ENCODE measurements around the gene CFAP57. TPM values are rescaled to one million over a fixed set of nuclear protein-coding genes. Genes with fewer than 3 reads are reported as not detected.

The CFAP57 gene
- total RNA-seq, 2 donors from 2014 or later = 0.12 TPM; not detected in 1

DNA sequence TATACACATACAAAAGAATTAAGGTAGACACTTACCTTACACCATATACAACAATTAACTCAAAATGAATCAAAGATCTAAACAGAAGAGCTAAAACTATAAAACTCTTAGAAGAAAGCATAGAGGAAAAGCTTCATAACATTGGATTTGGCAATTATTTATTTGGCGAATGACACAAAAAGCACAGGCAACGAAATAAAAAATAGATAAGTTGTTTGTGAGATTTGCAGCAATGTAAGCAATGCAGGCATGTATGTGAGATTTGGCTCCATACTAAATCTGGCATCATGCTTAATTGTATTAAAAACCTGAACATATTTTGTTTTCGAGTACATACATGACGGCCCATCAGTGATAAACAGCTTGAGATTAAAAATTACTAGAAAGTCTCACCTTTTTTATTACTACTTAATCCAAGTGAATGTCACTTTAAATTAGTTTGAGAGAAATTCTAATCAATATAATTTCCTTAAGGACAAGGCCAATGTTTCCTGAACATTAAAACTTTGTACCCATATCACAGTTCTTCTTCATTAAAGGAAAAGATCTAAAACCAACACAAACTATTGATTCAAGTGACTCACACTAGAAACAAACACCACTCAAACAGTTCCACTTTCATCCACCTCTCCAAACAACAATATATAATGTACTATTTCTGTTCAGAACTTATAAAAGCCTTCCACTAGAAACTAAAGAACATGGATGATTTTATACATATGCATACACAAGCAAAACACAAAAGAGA lies 74.5 kb downstream of the CFAP57 start:
- Histone ChIP-seq H3K27me3 (no peaks in the 10 kb centered on the region), H3K4me1 (peaks cover 0 to under 1% of the 10 kb centered on the region in 2 donors), H3K36me3 (no peaks in the 10 kb centered on the region), H3K9me3 (no peaks in the 10 kb centered on the region), H3K4me3 (no peak overlapping the region), H3K27ac (no peak overlapping the region)
- DNase-seq (ENCODE audit: low spot score) = no peak
- TF ChIP-seq CTCF (IDR thresholded peaks at IDR 0.05) = no peak

- Histone ChIP-seq H3K27ac (no peak overlapping the region), H3K4me3 (no peak overlapping the region), H3K4me1 (no peaks in the 10 kb centered on the region), H3K36me3 (no peaks in the 10 kb centered on the region), H3K9me3 (no peaks in the 10 kb centered on the region), H3K27me3 (no peaks in the 10 kb centered on the region)
- no peak for DNase-seq (ENCODE audit: low spot score)
- no peak for TF ChIP-seq CTCF (IDR thresholded peaks at IDR 0.05)
These were observed 75.3 kb downstream of the CFAP57 start for GRCh38 chr1:43247256-43247921.

GRCh38 chr1:43250351-43250761 lies 78.2 kb downstream of the CFAP57 start:
- H3K27ac ChIP-seq = no peak overlapping the region
- H3K4me1 ChIP-seq = peaks cover 0 to under 1% of the 10 kb centered on the region in 2 donors
- H3K27me3 ChIP-seq = no peaks in the 10 kb centered on the region
- TF ChIP-seq CTCF (IDR thresholded peaks at IDR 0.05) = no peak
- H3K4me3 ChIP-seq = no peak overlapping the region
- DNase-seq (ENCODE audit: low spot score) = no peak
- H3K9me3 ChIP-seq = no peaks in the 10 kb centered on the region
- no peaks in the 10 kb centered on the region for H3K36me3 ChIP-seq

- Histone ChIP-seq H3K36me3 (no peaks in the 10 kb centered on the region), H3K27me3 (no peaks in the 10 kb centered on the region), H3K9me3 (no peaks in the 10 kb centered on the region), H3K4me3 (no peak overlapping the region), H3K4me1 (peaks cover 0 to 7% of the 10 kb centered on the region in 2 donors), H3K27ac (no peak overlapping the region)
- DNase-seq (ENCODE audit: low spot score) = no peak
- TF ChIP-seq CTCF (IDR thresholded peaks at IDR 0.05) = no peak
These were observed 78.9 kb downstream of the CFAP57 start for GRCh38 chr1:43251024-43251423.

DNA sequence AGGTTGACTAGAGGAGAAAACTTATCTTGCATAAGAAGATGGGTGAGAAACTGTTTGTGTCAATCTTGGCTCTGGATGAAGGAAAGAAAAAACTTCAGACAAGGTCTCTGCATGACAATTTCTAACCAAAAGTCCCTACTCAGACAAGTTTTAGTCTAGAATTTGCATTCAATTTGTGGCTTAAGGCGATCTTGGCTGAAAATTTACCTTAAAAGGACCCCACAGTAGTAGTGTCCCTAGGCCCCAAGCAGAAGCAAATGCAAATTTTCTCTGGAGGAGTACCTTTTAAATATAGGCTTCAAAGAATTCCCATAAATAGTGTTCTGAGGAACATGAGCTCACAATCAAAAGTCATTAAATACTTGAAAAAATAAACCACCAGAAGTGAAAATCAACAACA lies 80.1 kb downstream of the CFAP57 start:
- no peak for TF ChIP-seq CTCF (IDR thresholded peaks at IDR 0.05)
- no peak overlapping the region for H3K27ac ChIP-seq
- no peaks in the 10 kb centered on the region for H3K9me3 ChIP-seq
- H3K36me3 ChIP-seq = no peaks in the 10 kb centered on the region
- H3K4me1 ChIP-seq = peaks cover 0 to 17% of the 10 kb centered on the region in 2 donors
- no peak for DNase-seq (ENCODE audit: low spot score)
- H3K4me3 ChIP-seq = no peak overlapping the region
- H3K27me3 ChIP-seq = no peaks in the 10 kb centered on the region
